HG03432 (cell line): ENCODE results near the gene SCUBE3.
A peak's percentile ranks its signal among the peaks of the same experiment; 100 is the strongest.

Source experiments
- ATAC-seq: cut with Tn5 transposase; IDR thresholded peaks from one replicate; pipeline ENCODE4 v1.9.1; 2021; ENCODE audit warnings: mild to moderate bottlenecking, moderate library complexity; ENCODE audit not compliant: unreplicated experiment

SCUBE3 gene

DNA sequence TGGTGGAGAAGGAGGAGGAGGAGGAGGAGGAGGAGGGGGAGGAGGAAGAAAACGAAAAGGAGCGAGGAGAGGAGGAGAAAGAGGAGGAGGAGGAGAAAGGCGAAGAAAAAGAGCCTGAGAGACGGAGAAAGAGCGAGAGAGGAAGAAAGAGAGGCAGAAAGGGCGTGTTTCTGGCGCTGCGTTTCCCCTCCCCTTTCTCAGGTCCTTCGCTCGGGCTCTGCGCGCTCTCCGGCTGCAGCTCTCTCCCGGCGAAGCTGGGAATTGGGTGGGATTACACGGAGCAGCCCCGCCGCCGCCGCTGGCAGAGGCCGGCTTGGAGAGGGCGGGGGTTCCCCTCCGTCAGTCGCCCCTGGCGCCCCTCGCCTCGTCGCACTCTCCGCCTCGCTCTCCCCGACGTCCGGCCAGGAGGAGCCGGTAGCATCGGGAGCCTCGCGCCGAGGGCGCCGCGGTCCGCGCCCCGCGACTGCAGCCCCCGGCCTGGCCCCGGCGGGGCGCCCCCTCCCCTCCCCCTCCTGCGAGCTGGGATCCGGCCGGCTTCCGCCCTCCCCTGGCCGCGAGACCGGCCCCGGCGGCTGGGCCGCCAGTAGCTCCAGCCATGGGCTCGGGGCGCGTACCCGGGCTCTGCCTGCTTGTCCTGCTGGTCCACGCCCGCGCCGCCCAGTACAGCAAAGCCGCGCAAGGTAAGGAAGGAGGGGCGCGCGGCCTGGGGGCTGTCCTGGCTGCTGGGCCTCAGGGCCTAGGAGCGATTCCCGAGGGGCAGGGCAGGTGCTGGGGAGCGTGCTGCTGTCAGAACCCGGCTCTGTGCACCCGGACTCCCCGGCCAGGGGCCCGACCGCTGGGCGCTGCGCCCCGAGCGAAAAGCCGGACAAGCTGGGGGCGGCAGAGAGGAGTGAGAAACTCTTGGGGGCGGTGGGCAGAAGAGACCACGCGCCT lies at the start of gene SCUBE3:
SCUBE3 (plus strand) TSS at position 133 of the 933 bp plus-strand sequence; CDS start at position 596, 463 bp downstream.
- no peak for ATAC-seq

DNA sequence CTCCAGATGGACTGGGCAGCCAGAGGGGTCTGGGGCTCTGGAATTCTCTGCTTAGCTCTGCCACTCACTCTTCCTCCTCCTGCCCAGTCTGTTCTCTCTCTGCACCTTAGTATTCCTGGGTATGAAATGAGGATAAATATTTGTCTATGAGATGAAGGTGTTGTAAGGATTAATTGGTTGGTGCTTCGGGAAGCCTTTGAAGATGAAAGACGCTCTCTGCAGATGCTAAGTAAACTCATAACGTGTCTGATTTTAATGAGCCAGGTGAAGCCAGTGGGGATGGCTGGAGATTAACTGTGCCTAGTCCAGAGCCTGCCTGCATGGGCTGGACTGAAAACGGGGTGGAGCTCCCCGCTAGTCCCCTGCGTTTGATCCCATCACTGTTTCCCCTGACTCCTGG lies 49.5 kb upstream of the SCUBE3 start:
- no peak for ATAC-seq

DNA sequence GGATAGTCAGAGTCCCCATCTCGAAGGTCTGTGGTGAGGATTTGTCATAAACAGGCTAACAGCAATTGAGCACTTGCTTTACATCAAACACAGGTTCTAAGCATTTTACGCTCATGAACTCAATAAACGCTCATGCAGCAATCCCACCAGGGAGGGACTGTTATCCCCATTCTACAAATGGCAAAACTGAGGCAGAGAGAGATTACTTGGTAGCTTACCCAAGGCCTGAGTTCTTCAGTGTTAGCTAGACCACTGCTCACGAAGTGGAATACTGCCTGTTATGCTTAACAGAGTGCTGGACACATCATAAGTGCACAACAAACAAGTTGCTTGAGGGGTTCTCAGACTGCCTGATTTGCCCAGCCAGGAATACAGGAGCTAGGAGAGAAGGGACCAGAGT lies 48.9 kb upstream of the SCUBE3 start:
- ATAC-seq: no peak

DNA sequence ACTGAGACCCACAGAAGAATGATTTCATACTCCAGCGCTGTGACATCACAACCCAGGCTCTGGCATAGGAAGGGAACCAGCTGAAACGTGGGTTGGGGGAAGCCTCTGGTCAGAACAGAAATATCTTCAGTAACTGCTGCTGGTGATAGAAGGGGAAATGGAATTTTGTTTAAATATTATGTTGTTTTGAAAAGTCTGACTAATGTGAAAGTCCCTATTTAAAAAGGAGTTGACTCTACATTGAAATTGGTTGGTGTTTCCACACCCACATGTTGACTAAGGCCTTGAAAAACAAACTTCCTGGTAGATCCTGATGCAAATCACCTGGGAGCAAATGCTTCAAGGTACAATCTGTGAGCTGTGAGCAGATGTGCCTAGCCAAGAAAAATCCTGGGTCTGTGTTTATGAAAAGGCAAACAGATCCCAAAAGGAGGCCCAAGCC lies 48.1 kb upstream of the SCUBE3 start:
- ATAC-seq: no peak

DNA sequence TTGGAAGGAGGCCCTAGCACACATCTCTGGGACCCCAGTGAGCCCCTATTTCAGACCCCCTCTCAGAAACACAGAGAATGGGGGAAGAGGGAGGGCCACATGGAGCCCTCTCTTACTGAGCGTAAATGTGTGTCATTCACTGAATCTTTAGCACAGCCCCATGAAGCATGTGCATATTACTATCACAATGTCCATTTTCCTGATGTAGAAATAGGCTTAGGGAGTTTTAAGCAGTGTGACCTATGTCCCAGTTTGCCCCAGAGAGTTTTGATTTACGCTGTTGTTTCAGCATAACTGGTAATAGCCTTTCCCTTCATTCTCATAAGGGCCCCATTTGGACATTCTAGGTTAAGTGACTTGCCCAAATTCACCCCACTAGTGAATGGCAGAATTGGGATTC lies 47.6 kb upstream of the SCUBE3 start:
- no peak for ATAC-seq

DNA sequence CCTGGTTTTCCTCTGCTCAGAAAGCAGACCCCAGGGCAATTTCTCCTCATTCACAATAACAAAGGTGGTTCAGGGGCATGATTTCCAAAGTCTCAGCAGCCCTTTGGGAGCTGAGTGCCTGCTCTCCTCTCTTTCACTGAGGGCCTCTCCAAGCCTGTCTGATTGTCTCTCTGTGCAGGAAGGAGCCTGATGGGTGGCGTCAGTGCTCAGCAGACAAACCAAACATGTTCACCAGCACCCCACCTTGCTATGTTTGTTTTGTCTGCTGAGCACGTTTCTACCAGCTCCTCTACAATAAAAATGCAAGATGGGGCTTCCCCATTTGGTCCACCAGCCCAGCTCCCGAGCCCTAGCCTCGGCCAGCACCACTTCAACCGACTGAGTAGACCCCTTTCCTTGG lies 47.2 kb upstream of the SCUBE3 start:
- ATAC-seq: no peak

DNA sequence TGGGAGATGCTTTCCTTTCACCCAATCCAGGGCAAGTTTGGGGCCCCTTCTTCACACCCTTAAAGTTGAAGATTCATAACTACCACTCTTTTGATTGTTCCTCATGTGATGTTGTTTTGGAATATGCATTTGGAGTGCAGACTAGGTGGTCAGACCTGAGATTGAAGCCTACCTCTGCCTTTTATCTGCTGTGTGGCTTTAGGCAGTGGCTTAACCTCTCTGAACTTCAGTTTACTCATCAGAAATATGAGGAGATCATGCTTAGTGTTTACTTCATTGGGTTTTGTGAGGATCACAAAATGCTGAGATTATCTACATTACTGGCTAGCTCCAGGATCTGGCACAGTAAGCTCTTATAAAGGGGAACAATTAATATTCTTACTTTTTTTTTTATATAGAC lies 46.3 kb upstream of the SCUBE3 start:
- no peak for ATAC-seq

DNA sequence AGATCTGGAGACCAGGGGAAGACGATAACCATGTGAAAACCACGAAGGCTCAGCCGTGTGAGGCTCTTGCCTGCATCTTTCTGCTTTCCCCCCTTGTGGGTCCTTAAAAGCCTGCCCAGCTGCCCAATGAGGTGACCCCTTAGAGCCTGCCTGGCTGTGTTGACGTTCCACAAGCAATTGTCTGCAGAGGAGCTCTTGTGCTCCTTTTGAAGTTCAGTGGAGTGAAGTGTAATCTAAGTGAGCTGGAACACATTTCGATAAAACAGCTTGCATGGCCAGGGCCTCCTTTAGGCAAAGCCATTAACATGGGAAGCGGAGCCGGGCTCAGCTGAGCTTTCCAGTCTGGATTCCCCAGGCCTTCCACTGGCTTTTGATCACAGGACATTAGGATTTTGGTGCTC lies 45.3 kb upstream of the SCUBE3 start:
- ATAC-seq: no peak

DNA sequence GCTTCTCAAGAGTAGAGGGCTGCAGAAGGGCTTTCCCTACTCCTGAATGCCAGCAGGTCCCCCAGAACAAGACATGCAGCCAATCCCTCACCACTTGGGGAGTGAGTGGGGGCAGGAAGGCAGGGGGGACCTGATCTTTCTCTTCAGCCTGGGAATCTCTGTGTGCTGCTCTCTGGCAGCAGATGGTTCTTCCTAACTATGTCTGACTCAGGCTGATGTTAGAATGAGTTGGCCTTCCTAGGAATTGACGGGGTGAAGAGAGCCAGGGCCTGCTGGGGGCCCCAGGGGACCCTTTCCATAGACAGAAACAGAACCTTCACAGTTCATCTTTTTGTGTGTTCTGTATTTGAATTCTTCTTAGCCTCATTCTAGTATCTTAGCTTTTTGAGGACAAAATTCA lies 43.6 kb upstream of the SCUBE3 start:
- ATAC-seq: no peak

DNA sequence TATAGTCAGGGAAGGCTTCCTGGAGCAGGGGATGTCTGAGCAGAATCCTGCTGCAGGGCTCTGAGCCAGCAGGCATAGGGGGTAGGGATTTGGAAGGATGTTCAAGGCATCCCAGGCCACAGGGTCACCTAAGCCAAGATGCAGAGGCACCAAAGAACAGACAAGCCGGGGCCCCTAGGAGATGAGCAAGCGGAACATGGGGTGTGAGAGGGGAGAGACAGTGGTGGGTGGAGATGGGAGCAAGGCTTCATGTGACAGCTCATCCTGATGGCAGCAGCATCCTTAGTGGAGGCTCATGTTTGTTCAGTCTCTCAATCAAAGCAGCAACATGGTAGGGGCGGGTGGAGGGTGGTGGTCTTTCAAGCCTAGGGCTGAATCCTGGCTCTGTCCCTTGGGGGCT lies 42.9 kb upstream of the SCUBE3 start:
- ATAC-seq: no peak

DNA sequence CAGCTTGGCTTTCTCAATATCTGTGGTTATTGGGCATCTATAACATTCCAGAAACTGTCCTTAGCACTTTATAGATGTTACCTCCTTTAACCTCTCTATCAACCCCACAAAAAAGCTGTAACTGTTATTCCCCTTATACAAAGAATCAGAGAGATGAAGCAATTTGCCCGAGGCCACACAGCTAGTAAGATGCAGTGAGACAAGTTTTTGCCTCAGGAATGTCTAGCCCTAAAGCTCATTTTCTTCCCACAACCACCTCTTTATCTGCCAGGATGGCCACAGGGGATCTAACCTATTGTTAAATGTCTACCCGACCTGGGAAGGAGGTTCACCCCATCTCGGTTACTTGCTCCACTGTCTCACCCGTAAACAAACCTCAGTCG lies 40.7 kb upstream of the SCUBE3 start:
- ATAC-seq: no peak

DNA sequence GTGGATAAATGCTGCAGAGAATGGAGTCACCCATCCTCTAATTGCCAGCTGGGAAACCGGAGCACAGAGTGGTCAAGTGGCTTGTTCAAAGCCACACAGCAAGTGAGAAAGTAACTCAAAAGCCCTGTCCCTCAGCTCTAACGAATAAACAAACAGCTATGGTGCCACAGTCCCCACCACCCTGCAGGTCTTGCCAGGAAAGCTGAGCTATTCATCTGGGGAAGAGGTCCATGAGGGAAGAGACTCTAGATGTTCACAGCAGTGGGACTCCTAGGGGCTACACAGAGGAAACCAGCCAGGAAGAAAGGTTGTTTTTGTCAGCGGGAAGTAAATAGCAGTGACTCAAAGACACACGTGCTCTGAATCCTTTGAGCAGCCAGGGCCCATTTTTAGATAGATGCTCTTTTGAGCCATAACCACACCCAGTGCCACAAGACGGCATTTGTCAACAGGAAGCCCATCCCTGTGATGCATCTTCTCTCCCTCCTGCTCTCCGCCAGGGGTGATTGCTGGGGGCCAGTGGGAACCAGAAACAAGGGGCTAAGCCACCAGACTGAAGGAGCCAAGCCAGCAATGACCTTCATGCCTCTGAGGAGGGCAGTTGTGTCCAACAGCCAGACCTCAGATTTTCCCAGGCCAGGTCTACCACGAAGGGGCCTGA lies 40.2 kb upstream of the SCUBE3 start:
- ATAC-seq: no peak

DNA sequence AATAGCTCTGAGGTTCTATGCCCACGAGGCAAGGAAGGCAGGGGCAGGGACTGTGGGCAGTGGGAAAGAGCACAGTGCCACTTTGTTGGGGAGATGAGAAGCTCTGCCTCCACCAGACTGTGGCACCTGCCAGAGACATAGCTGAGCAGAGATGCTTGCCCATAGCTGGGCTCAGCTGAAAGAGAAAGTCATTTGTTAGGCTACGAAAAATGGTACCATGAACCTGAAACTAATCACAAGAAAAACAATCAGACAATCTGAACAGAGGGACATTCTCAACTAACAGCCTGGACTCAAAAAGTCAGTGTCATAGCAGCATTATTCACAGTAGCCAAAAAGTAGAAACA lies 39.7 kb upstream of the SCUBE3 start:
- ATAC-seq: no peak

DNA sequence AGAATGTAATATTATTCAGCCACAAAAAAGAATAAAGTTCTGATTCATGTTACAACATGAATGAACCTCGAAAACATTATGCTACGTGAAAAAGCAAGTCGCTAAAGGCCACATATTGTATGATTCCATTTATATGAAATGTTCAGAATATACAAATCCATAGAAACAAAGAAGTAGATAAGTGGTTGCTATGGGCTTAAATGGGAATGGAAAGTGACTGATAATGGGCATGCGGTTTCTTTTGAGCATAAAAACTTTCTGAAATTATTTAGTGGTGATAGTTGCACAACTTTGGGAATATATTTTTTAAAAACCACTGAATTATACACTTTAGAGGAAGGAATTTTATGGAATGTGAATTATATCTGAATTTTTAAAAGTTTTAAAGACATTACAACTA lies 39.3 kb upstream of the SCUBE3 start:
- ATAC-seq: no peak

DNA sequence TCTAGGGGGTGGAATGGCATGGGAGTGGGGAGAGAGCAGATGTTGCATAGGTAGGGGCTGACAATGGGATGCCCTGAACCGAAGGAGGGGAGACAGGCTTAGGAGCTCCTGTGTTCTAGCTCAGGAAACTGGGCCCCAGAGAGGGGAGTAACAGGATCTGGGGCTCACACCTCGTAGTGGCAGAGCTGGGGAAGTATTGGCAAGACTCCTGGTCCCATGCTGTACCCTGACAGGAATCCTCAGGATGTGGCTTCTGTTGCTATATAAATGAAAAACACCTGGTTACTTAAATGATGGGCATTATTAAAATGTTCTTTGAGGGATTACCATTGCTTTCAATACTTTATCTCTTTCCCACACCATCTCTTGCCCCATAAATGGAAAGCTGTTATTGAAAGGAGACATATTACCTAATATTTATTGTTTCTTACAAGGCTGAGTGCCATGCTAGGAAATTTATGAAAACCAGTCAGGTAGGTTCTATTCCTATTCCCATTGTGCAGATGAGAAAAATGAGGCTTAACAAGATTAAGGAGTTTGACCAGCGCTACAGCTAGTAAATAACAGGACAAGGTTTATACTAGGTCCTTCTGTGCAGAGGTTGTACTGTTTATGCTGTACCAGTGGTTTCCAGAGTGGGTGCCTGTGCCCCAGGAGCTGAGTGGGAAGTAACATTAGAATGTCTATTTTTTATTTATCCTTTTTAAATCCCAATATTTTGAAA lies 37.3 kb upstream of the SCUBE3 start:
- no peak for ATAC-seq

DNA sequence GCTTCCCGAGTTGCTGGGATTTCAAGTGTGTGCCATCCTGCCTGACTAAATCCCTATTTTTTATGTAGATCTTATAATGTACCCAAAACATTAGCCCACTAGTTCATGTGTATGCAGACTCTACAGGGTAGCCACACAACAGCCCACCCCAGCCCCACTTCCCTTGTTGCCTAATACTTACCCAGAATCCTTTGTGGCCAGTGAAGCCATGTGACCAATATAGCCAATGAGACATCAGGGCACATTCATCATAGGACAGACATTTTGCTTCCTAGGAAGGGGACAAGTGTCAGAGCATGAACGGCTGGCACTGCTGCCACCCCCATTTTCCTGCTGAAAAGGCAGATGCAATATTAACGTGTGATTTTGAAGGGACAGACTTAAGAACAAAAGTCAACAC lies 36.6 kb upstream of the SCUBE3 start:
- no peak for ATAC-seq

DNA sequence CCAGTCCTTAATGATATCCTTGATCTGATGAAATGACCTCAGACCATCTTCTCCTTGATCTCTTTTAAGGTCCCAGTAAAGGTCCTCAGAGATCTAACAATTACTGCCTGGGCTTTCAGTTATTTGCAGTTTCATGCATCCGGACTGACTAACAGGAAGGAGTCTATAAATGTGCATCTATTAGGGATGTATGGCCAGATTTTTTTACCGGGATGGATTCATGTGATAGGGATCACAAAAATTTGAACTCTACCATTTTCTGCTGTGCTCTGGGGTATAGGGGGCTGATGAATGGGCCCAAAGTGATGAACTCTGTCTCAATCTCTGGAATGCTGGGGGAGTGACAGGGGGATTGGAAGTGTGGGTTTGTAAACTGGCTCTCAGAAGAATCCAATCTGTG lies 36.2 kb upstream of the SCUBE3 start:
- no peak for ATAC-seq

DNA sequence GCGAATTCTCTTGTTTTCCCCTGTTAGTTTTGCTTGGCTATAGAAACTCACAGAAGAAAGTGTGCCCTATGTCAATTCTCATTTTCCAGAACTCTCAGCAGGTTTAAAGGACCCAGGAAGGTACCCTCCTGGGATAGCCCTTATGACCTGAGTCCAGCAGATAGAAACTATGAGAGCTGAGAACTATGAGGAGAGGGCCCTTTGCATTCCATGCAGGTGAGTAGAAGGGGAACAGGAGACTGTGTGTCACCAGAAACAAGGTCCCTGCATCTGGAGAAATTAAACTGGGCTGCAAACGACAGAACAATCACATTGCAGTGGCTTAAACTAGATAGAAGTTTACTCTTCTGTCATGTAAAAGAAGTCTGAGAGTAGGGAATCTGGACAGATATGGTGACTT lies 35.7 kb upstream of the SCUBE3 start:
- ATAC-seq: no peak

DNA sequence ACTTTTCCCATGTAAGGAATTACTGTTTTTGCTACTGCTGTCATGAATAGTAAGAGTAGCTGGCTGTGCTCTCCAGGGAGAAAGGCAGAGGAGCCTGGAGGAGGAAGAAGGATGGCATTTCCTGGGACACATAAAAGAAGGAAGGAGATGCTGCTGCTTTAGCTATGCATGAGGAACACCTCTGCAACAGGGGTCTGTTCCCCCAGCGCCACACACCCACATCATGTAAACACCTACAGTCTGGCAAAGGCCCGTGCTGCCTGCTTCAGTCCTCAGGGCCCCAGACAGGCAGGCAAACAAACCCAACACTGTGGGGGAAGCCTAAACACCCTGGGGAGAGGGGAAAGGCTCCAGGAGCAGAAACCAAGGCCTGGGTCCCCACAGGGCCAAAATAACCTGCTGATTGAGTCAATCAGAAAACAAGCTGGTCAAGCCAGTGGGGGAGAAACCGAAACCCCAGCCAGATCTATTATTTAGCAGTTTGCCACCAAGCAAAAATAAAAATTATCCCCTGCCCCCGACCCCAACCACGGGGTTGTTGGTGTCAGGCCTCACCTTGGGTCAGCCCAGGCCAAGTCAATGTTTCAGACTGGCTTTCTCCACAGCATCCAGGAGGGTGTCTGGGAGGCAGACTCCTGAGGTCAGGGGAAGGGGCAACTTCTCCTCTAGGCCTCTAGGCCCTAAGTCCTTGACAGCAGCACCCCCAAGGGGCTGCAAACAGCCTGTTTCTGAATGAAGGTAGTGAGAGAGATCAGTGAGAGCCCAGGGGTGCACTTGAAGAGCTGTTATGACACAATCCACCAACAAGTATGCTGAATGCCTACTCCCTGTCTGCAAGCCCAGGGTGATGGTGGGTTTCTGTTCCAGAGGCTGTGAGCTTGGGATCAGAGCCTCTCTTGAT lies 34.6 kb upstream of the SCUBE3 start:
- ATAC-seq: peak; percentile 61

DNA sequence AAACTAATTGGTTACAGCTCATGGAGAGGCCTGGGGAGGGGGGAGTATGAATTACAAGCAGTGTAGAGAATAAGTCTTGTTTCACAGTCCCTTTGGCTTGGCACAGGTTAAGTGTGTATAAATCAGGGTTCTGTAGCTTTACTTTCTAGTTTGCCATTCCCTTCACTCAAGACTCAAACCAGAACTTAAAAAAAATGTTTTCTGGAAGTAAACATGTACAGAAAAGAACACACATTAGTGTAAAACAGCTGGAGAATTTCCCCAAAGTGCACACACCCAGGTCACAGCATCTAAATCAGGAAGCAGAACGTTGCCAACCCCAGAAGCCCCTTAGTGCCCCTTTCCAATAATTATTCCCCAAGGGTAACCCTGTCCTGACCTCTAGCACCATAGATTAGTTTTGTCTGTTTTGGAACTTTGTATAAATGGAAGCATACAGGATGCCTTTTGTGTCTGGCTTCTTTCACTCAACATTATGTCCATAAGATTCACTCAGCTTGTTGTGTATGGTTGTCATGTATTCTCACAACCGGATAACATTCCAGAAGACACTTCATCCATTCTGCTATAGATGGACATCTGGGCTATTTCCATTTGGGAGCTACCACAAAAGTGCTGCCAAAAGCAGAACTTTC lies 33.7 kb upstream of the SCUBE3 start:
- ATAC-seq: no peak
